Measurements from ENCODE around the gene CD274.

The CD274 gene

GRCh38 chr9:5509573-5509972 is 59.2 kb downstream of the CD274 start:
- no peak for DNase-seq

- no peak for DNase-seq
Measured at GRCh38 chr9:5510360-5510931, 60.1 kb downstream of the CD274 start, which contains the start of gene PDCD1LG2. PDCD1LG2 (plus strand) TSS chr9:5510531; CDS start chr9:5522547, 12,016 bp downstream.

GRCh38 chr9:5510989-5511388 is 60.6 kb downstream of the CD274 start:
- DNase-seq = no peak

GRCh38 chr9:5511476-5511875 is 61.1 kb downstream of the CD274 start:
- DNase-seq = no peak

GRCh38 chr9:5511935-5512580 is 61.7 kb downstream of the CD274 start:
- DNase-seq = no peak

- DNase-seq = no peak
Measured at GRCh38 chr9:5512658-5513452, 62.5 kb downstream of the CD274 start.

GRCh38 chr9:5513966-5514616 is 63.7 kb downstream of the CD274 start:
- no peak for DNase-seq

- DNase-seq = no peak
Measured at GRCh38 chr9:5514617-5515260, 64.4 kb downstream of the CD274 start.

GRCh38 chr9:5515261-5515650 is 64.9 kb downstream of the CD274 start:
- DNase-seq = no peak

GRCh38 chr9:5516453-5517220 is 66.3 kb downstream of the CD274 start:
- no peak for DNase-seq

- no peak for DNase-seq
Measured at GRCh38 chr9:5518171-5518936, 68.0 kb downstream of the CD274 start.

- no peak for DNase-seq
Measured at GRCh38 chr9:5518937-5519319, 68.6 kb downstream of the CD274 start.
